HCEC 1CT (cell line): ENCODE results near the gene PTBP3.
"Not testable (repeated sequence)": the region's sequence is repeated elsewhere in the genome, so short reads cannot be mapped to it uniquely, and the experiment has no call there.

ENCODE experiments used
- DNase-seq: peaks from one replicate; pipeline ENCODE4 v3.0.0-alpha.2; 2017

The PTBP3 gene, protein sequence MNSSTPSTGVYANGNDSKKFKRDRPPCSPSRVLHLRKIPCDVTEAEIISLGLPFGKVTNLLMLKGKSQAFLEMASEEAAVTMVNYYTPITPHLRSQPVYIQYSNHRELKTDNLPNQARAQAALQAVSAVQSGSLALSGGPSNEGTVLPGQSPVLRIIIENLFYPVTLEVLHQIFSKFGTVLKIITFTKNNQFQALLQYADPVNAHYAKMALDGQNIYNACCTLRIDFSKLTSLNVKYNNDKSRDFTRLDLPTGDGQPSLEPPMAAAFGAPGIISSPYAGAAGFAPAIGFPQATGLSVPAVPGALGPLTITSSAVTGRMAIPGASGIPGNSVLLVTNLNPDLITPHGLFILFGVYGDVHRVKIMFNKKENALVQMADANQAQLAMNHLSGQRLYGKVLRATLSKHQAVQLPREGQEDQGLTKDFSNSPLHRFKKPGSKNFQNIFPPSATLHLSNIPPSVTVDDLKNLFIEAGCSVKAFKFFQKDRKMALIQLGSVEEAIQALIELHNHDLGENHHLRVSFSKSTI

DNA sequence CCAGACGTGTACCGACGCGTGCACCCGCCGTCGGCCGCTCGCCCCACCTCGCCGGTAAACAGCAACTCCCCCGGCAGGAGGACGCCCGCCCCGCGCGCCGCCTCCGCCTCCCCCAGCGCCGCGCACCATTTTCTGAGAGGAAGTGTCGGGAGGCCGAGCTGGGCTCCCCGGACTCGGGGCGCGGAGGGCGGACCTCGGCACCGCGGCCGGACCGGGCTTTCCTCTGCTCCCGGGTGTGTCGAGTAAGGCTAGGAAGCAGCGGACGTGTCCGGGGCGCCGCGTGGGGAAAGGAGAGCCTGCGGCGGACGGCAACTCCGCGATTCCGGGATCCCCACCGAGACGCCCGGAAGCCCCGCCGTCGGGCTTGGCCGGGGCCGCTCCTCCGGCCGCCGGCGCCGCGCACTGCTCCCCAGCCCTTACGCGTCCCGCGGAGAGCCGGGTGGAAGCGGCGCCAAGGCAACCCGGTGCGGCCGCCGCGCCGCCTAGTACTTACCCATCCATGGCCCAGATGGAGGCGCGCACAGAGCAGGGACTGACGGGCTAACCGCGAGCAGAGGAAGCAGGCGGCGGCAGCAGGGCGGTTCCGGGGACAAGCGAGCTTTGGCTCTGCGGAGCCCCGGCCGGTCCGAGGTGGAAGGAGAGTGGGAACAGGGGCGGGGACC lies at the start of gene PTBP3:
PTBP3 (minus strand) TSS at position 643 of the 662 bp plus-strand sequence. CDS start 35,754 bp downstream, outside the sequence.
- DNase-seq = peak; percentile 71

DNA sequence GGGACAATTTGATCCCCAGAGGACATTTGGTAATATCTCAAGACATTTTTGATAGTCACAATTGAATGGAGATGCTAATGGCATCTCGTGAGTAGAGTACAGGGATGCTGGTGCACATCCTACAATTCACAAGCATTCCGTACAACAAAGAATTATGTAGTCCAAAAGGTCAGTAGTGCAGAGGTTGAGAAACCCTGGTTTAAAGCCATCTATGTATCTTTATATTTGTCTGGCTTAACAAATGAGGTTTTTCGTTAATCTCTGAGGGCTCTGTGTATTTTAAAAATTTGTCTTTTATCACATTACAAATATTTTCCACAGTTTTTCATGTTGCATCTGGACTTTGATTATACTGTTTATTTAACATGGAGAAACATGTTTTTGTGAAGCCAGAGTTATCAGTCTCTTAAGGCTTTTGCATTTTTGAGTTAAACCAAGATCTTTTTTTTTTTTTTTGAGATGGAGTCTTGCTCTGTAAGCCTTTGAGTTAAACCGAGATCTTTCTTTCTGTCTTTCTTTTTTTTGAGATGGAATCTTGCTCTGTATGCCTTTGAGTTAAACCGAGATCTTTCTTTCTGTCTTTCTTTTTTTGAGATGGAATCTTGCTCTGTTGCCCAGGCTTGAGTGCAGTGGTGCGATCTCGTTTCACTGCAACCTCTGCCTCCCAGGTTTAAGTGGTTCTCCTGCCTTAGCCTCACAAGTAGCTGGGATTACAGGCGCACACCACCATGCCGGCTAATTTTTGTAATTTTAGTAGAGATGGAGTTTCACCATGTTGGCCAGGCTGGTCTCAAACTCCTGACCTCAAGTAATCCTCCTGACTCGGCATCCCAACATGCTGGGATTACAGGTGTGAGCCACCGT lies 49.3 kb upstream of the PTBP3 start:
- DNase-seq = no peak

DNA sequence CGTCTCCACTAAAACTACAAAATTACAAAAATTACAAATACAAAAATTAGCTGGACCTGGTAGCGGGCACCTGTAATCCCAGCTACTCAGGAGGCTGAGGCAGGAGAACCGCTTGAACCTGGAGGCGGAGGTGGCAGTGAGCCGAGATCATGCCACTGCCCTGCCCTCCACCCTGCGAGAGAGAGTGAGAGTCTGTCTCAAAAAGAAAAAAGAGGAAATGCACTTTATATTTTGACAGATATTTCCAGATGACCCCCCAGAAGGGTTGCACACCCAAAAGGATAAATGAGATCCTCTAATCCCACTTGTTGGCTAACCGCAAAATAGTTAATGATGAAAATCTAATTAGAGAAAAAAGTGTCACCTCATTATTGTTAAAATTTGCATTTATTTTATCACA lies 48.6 kb upstream of the PTBP3 start:
- DNase-seq = no peak

DNA sequence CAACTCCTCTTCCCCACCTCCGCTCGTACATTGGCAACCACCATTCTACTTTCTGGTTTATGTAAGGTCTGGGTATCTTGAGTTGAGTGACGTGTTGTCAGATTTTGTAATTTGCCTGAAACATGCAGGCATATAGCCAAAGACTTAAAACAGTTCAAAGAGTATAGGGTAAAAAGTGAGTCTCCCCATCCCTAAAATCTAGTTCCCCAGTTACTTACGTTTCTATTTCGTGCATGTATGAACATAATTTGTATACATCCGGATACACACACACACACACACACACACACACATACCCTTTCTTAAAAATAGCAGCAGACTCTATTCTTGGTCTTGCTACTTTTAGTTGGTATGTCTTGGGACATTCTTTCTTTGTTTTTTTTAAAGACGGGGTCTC lies 47.4 kb upstream of the PTBP3 start:
- DNase-seq = peak; percentile 32

DNA sequence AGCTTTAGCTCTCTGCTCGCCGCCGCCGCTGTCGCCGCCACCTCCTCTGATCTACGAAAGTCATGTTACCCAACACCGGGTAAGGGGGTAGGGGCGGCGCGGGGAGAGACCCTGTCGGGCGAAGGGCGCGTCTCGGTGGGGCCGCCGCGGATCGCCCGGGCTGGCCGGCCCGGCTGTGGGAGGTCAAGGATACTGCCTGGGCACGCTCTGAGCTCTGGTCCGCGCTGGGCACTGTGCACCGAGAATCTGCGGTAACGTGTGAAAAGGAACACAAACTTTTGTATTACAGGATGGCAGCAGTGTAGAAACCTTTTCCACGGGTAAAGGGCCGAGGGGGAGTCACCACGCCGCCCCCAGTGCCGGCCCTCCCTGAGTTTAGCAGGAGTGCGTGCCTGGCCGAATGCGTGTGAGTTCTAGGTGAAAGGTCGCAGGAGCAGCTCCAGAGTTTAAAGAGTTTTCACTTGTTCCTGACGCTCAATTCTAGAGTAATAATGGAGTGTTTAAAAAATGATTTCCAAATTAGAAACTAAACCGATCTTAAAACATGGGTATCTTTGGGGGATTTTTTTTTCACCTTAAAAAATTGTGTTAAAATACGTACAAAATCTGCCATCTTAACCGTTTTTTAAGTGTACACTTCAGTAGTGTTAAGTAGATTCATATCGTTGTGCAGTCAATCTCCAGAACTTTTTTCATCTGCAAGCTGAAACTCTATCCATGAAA lies 46.8 kb upstream of the PTBP3 start, which contains the start of gene HSDL2:
HSDL2 (plus strand) TSS at position 7 of the 723 bp plus-strand sequence; CDS start at position 63, 56 bp downstream.
- DNase-seq = peak; percentile 37

DNA sequence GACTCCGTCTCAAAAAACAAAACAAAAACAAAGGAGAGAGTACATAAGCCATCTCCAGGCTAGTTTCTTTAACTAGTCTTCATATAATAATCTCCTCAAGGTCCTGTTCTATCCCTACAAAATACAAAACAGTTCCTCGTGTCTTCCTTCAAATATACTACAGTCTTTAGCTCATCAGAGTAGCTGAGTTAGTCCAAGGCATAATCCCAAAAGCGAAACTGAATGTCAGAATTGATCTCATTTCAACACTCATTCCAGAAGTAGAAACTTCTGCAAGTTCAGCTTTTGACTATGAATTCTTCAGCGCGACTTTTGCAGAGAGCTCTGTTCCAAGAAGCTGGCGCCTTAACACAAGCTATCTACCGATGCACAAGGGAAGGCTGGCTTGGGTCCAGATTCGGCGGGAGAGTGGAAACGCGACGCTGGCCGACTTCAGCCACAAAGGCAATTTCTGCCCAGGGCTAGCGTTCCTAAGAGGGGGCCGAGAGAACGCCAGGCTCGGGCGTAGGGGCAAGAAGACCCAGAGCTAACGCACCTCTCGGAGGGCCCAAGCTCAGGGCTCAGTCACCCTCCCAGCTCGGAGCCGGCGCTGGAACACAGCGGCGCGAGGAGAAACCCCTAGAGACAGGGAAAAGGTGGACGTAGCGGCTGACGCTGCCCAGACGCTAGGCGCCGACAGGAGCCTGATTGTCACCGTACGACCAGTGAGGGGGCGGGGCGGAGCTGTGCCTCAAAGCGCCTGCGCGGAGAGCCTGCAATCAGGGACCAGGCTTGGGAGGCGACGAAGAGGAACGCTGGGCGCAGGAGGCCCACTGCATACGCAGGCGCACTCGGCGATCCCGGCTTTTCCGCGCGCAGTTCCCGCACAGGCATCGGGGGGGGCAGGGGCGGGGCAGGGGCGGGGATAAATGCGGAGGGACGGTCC lies 46.0 kb upstream of the PTBP3 start:
- DNase-seq = peak; percentile 99

DNA sequence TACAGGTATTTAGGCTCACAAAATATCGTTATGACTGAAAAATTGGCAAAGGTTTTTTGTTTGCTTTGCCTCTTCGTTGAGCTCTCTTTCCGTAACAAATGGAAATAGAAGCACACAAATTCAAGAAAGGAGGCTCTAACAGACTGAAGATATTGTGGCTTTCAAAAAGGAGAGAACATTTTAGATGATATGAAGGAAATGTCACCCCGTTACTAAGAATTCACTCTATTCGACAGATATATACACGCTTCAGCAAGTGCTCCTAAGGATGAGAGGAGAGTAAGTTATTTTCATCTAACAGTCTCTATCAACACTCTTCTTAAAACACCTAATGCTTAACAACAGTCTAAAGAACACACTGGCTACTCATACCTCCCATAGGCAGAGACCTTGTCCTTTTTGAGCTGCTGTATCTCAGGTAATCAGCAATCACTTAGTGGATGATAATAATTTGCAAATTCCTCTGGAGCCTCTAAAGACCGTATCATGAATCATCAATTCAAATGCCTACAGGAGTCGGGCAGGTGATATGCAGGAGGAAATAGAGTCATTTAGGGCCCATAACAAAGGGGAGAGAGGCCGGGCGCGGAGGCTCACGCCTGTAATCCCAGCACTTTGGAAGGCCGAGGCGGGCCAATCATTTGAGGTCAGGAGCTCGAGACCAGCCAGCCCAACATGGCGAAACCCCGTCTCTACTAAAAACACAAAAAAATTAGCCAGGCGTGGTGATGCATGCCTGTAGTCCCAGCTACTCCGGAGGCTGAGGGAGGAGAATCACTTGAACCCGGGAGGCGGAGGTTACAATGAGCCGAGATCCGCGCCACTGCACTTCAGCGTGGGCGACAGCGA lies 45.1 kb upstream of the PTBP3 start:
- DNase-seq = peak; percentile 4

DNA sequence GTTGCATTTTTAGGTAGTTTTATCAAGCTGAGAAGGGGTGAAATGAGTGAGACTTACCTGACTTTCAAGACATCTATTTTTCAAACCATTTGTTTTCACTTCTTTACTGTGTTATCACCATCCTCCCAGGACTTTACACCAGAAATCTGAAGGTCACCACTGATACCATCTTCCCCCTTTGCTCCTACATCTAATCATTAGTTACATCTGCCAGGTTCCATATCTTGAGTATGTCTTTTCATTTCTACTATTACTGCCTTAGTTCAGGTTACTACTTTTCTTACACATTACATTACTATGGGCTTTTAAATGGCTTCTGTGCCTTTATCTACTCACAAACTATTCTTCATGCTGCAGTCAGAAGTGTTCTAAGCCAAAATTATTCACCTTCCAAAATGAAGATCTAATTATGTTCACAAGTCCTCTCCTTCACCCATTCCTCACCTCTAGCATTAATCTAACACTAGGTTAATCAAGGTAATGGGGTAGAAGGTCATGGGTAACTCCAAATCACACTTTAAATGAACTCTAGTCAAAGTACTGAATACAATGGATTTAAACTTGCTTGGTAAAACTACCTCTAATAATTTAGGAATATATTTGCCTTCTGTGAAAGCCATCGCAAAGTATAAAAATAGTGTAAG lies 44.4 kb upstream of the PTBP3 start:
- DNase-seq = no peak

DNA sequence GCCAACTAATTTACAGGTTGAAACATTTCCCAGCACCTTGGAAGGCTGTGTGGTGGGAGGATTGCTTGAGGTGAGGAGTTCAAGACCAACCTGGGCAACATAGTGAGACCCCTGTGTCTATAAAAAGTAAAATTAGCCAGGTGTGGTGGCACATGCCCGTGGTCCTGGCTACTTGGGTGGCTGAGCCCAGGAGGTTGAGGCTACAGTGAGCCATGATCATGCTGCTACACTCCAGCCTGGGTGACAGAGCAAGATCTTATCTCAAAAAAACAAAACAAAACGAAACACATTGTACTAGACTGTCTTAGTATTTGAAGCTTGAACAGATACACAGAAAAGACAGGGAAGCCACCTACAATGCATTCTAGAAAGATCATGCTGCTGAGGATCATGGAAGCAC lies 43.7 kb upstream of the PTBP3 start:
- DNase-seq = no peak

DNA sequence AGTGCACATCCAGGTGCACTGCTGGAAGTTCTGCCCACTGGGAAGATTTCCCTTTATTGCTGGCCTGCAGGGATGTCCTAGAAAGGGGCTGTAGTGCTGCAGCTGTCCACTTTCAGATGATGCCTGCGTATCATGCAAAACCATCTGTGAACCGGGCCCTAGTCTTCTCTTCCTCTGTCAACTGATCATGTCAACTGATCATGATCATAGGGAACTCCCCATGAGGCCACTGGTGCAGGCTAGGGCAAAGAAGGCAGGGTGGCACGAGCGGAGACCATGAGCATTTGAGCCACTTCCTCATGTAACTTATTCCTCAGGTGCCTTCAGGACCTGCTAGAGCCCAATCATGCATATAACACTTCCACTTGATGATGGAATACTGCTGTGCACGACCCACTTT lies 41.9 kb upstream of the PTBP3 start:
- no peak for DNase-seq

DNA sequence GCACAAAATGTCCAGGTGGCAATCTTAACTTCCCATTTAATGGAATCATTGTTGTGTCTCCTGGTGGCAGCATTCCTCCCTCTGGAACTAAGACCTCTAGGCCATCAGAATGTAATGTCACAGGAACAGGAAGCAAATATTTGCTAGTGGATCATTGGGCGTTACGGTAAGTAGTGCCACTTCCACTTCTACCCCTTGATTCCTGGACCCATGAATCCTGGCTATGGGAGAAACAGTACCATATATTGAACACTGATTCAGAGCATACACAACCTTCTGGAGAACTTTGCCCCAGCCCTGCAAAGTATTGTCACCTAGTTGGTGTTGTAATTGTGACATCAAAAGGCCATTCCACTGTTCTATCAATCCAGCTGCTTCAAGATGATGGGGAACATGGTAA lies 40.8 kb upstream of the PTBP3 start:
- DNase-seq = not testable (repeated sequence)

DNA sequence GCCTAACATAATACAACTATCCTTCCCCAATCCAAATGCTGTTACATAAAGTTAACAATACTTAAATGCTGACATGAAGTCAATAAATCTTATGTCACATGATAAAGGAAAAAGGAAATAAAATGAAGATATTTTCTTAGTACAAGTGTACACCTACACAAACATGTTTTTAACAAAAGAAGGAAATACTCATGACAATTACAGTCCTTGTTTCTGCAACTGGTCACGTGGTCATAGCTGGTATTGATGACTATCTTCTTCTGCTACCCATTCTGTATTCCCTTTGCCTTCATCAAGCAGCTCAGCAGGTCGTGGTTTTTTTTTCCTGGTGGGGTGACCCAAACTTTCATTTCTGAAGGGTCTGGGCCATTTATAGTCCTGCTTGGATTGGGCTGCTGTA lies 40.2 kb upstream of the PTBP3 start:
- DNase-seq = not testable (repeated sequence)

DNA sequence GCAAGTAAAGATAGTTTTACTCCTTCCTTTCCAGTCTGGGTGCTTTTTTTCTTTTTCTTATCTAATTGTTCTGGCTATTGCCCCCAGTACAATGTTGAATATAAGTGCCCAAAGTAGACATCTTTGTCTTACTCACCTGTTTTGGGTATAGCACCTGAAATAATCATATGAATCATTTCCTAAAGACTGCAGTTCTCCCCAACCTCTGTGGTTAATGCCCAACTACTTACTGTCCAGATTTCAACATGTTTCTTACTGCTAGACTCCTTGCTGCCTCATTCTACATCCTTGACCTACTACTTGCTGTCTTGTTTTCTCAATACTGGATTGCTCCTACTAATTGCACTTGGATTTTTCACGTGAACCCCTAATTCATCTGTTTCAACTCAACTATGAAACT lies 37.6 kb upstream of the PTBP3 start:
- DNase-seq = no peak

DNA sequence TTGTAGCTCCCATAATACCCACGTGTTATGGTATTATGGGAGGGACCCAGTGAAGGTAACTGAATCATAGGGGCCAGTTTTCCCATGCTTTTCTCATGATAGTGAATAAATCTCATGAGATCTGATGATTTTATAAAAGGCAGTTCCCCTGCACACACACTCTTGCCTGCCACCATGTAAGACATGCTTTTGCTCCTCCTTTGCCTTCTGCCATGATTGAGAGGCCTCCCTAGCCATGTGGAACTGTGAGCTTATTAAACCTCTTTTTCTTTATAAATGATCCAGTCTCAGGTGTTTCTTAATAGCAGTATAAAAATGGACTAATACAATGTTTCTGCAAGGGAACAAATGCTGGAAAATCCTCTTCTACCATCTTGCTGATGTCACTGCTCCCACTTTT lies 36.4 kb upstream of the PTBP3 start:
- DNase-seq = no peak

DNA sequence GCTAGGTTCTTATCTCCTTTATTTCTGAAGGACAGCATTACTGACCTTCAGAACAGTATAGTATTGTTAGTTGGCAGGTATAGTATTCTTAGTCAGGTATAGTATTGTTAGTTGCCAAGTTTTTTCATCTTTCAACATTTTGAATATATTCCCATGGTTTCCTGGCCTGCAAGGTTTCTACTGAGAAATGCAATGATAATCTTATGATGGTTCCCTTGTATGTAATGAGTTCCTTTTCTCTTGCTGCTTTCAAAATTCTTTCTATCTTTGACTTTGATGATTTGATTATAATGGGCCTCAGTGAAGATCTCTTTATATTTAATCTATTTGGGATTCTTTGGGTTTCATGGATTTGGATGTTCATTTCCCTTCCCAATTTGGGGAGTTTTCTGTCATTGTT lies 34.0 kb upstream of the PTBP3 start:
- no peak for DNase-seq

DNA sequence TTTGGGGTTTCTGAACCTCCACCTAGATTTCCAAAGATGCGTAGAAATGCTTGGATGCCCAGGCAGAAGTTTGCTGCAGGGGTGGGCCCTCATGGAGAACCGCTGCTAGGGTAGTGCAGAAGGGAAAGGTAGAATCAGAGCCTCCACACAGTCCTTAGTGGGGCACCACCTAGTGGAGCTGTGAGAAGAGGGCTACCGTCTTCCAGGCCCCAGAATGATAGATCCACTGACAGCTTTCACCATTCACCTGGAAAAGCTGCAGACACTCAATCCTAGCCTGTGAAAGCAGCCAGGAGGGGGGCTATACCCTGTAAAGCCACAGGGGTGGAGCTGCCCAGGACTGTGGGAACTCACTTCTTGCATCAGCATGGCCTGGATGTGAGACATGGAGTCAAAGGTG lies 33.2 kb upstream of the PTBP3 start:
- no peak for DNase-seq

DNA sequence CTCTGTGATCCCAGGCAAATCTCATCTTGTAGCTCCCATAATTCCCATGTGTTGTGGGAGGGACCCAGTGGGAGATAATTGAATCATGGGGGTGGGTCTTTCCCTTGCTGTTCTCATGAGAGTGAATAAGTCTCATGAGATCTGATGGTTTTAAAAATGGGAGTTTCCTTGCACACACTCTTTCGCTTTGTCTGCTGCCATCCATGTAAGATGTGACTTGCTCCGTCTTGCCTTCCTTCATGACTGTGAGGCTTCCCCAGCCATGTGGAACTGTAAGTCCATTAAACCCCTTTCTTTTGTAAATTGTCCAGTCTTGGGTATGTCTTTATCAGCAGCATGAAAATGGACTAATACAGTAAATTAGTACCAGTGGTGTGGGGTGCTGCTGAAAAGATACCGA lies 31.8 kb upstream of the PTBP3 start:
- not testable (repeated sequence) for DNase-seq

DNA sequence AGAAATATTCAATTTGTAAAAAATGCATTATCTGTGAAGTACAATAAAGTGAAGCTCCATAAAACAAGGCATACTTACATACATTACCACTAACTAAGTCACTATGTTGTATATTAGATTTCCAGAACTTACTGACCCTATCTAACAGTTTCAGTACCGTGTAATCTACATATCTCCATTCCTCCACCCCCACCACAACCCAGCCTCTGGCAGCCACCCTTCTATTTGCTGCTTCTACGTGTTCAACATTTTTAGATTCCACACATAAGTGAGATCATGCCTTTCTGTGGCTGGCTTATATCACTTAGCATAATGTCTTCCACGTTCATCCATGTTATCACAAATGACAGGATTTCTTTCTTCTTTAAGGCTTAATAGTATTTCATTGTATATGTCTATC lies 31.3 kb upstream of the PTBP3 start:
- no peak for DNase-seq

DNA sequence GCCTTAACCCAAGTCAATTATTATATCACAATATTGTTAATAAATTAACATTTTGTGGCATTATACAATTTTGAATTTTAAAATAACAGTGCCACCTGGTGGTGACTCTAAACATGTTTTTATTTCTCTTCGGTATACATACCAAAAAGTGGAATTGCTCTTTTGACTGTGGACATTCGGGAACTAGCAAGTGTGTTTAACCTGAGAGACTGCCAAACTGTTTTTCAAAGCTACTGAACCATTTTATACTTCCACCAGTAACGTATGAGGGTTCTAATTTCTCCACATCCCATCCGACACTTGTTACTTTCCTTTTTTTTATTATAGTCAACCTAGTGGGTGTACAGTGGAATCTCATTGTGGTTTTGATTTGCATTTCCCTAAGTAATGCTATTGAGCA lies 28.2 kb upstream of the PTBP3 start:
- DNase-seq = peak; percentile 43
